ENCODE measurements around the gene DCLK1. TPM values are rescaled to one million over a fixed set of nuclear protein-coding genes. Genes with fewer than 3 reads are reported as not detected.

Gene DCLK1
- total RNA-seq, 1 donor from 2014 or later = not detected

DNA sequence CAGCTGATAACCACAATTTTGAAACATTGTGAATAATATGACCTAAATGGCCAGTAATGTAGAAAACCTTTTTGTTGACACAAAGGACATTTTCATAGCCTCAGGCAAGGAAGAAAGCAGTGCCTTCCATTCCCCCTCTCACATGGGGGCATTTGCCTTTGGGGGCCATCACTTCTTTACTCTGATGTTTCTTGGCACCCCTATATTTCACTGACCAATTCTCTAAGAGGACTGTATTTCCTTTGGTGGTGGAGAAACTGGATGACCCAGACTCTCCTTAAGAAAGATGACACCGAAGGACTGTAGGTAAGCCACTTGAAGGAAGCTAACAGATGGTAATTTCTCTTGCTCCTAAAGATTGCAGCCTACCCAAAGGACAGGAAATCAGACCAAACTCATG lies 254.6 kb downstream of the DCLK1 start:
- DNase-seq (ENCODE audit: low spot score) = no peak
- no peak for ATAC-seq

DNA sequence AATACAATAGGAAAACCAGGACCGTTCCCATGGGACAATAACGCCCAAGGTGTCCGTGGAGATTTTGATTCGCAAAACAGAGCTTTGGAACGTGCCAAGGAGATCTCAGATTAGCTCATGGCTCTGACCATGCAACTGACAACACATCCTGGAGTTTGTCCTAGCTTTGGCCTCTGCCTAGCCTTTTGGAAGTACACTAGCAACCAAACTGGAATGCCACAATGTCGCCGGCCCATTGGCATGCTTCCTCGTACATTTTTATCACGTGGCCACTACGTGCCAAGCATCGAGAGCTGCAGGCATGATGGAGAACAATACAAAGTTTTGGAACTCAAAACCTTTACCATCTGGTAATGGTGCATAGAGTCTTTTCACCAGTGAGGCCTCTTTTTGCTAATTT lies 256.5 kb downstream of the DCLK1 start:
- no peak for DNase-seq (ENCODE audit: low spot score)
- ATAC-seq = no peak

DNA sequence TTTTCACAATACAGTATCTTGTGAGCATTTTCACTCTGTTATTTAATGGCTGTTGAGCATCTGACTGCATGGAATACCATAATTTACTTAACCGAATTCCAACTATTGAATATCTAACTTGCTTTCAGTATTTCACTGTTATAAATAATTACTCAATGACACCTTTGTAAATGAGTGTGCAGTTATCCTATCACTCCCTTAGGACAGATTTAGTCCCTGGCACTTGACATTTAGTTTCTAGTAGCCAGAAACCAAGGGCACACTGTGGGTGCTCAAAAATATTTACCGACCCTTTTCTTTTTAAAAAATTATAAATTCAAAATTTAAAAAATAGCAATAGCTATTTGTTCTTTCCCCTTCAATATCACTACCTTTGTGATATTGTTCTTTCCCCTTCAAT lies 258.8 kb downstream of the DCLK1 start:
- DNase-seq (ENCODE audit: low spot score) (no peak), ATAC-seq (no peak)

DNA sequence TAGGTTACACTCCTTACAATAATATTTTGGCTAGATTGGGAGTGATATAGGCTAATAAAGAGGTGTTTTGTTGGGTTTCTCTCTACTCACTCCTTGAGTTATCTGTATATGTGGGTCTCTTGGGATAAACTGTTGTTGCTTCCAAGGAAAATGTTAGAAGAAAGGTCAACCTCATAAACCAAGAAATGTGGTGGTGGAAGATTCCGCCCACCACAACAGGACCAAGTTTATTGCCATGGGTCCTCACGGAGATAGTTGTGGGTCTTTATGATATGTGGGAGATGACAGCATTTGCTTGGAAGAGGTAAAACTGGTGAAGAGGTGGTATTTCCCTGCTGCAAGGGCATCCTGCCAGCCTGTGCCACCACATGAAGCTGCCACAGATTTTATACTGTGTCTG lies 259.6 kb downstream of the DCLK1 start:
- DNase-seq (ENCODE audit: low spot score) (no peak), ATAC-seq (no peak)

DNA sequence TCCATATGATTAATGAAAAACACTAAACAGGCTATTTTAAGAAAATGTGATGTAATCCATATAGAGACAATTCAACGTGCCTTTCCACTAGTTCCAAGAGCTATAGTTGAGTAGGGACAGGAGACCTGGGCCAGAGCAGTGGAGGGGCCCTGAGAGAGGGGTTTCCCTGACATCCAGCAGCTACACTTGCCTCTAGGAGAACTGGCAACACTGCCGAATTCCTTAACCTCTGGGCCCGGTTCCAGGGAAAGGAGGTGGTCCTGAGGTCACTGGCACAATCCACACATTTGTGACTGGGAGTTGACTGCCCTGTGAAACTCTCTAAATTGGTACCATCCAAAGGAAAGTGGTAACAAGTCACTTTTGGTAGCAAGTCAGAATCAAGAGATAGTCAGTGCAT lies 264.4 kb downstream of the DCLK1 start:
- no peak for ATAC-seq
- no peak for DNase-seq (ENCODE audit: low spot score)

DNA sequence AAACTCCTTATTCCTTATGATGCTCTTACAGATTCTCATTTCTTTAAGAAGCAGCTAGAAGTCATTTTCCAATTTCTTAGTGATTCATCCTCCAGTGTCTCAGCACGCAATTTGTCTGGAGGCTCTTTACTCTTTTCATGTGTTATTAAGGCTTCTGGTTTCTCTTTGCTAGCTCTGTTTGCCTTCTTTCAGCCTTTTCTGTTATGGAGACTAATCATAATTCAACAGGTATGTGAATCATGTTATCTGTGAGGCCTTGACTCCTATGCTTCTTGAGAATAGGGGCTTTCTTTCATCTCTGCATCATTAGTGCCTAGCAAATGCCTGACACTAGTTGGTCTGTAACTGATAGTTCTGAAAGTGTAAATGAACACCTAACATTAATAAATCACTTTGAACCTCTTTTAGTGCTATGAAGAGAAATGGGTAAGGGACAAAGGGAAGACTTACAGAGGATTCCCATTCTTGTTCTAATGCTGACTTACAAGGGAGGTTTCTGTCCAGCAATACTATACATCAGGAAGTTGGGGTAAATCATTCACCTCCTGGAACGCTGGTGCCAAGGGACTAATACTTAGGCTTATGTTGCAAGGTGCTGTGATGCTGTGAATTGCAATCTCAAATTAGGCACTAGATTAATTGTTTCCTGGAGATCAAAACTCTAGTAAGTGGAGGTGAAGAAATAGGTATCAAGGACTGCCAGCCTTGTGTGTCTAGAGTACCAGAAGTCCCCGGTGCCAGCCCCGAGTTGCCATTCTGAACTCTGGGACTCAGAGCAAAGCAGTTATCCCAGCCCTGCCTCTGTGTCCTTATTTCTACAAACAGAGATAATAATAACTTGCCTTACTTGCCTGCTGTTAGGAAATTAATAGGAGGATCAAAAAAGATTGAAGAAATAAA lies 265.6 kb downstream of the DCLK1 start:
- ATAC-seq (no peak), DNase-seq (ENCODE audit: low spot score) (no peak)

DNA sequence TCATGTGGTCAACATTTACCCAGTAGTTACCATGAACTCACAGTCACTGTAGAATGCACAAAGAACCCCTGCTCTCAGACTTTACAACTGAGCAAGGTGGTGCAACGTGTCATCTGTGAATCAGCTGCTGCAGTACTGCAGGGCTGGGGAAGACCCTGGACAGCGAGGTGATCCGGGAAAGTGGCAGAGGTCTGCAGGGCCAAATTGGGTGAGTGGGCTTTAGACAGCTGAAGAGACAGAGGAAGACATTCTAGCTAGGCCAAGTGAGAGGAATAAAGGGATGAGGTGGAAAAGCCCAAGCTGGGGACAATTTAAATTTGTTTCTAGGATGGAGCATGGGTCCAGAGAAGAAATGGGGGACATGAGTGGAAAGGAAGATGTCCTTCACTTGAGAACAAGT lies 270.5 kb downstream of the DCLK1 start:
- no peak for ATAC-seq

DNA sequence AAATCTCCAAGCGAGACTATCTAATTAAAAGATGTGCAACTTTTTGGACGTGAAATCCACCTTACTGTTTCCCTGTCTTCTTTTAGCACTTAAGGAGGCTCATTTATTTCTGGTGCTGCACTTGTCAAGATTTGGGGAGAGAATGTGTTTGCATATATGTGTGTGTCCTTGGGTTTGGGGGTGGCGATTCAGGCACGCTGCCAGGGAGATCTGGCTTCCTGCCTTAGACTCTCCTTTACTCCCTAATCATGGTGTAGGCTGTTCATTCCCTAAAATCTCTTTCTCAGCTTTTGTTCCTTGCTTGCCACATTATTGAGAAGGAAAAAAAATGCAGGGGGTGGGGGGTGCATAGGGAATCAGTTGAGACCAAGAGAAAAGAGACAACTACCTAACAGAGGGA lies 271.2 kb downstream of the DCLK1 start:
- DNase-seq (ENCODE audit: low spot score) = no peak

More for the DNA sequence above, 270.5 kb downstream of the DCLK1 start:
- DNase-seq (ENCODE audit: low spot score) = no peak

DNA sequence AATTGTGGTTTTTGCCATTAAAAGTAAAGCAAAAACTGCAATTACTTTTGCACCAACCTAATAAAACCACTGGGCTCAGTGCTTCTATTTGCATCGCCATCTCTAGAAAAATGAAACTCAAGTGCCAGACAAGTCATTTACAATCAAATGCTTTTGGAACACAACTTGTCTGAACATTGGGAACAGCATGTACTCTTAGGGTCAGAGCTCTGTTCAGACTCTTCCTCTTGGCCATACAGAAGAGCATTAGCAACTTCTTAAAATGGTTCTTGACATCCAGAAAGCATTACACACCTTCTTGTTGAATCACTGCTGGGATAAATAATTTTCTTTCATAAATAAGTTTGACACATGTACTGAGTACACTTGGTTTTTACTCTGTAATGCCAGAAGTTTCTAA lies 272.5 kb downstream of the DCLK1 start:
- DNase-seq (ENCODE audit: low spot score) = no peak
- ATAC-seq = no peak

More for the DNA sequence above, 271.2 kb downstream of the DCLK1 start:
- no peak for ATAC-seq

DNA sequence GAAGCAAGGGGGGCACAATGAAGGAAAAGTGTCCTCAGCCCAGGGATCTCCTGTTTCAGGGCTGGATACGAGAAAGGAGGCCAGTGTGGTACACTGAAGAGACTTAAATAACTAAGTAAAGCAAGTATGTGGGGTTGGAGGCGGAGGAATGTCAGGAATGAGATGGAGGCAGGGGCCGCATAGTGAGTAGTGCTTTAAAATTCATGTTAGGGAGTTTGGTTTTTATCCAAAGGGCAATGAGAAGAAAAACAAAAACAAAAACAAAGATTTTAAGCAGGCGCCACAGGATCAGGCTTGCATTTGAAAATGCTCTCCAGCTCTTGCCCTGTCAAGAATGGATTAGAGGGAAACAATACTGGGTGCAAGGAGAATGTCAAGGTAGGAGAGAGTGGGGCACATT lies 273.4 kb downstream of the DCLK1 start:
- no peak for DNase-seq (ENCODE audit: low spot score)
- no peak for ATAC-seq

DNA sequence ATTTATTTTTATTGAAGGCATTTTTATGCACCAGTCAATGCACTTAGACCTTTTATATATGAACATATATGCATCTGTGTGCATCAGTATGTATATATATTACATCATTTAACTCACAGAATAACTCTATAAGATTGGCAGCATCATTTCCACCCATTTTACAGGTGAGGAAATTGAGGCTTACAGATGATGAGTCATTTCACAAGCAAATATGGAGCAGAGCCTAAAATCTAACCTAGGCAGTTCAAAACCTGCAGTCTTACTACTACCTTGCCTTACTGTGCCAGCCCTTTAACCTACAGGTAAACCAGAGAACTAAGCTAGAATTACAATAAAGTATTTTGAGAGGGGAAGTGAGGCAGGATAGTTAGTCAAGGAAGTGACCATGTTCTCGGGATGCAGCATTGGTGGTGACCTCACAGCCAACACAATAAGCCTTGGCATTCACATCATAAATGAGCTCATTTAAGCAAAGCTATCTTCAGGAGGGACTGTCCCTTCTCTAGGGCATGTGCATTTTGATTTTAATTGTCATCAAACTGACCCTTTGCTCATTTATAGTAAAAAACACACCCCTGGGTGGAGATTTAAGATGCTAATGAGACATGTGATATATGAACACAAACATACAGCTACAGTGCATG lies 274.3 kb downstream of the DCLK1 start:
- DNase-seq (ENCODE audit: low spot score) (no peak), ATAC-seq (no peak)

DNA sequence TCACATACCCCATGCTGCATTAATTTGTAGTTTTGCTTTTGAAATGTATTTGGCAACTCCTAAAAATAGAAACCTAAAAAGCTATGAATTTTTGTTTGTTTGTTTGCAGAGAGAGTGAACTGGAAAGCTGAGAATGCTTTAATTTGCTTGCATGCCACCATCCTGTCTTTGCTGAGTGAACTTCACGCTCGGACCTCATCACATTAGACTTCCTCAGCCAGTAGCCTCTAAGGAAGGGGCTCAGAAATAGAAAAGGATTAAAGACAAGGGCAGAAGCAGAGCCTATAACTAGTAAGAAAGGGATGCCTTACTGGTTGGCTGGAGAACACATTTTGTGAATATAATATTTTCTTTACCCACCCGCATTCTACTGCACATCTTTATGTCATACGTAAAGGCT lies 275.1 kb downstream of the DCLK1 start:
- no peak for DNase-seq (ENCODE audit: low spot score)
- no peak for ATAC-seq

DNA sequence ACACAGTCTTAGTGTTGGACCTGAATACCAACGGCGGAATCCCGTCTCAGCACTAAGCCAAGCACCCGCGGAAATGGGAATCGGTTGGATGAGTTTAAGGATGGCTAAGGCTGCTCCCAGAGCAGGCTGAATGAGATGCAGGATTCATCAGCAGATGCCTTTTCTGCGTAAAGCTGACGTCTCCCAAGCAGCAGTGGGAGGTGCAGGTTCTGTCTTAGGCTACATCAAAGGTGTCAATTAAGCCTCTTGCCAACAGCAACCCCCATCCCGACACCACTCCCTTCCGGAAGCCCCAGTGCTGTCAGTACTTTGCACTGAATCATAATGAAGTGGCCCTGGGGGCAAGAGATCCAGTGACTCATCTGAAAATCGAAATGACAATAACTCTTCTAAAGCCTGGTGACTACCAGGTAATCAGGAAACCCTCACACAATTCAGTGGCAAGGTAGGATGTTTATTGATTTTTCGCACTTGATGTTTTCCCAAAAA lies 275.6 kb downstream of the DCLK1 start:
- DNase-seq (ENCODE audit: low spot score) (no peak), ATAC-seq (no peak)

DNA sequence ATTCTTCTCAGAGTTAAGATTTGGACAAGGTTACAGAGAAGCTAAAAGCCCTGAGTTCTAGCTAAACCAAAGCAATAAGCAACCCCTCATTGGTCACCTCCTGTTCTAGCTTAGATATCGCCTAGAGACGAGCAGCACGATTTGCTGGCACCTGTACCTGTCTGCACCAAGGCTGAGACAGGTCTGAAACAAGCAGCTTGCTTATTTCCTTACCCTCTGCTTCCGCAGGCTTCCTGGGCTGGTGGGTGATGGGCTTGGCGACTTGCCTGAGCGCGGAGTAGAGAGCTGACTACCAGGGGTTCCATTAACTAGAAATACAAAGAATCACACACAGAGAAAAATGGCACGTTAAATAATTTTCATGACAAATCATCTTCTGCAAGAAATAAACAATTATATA lies 276.9 kb downstream of the DCLK1 start:
- DNase-seq (ENCODE audit: low spot score) (no peak), ATAC-seq (no peak)

DNA sequence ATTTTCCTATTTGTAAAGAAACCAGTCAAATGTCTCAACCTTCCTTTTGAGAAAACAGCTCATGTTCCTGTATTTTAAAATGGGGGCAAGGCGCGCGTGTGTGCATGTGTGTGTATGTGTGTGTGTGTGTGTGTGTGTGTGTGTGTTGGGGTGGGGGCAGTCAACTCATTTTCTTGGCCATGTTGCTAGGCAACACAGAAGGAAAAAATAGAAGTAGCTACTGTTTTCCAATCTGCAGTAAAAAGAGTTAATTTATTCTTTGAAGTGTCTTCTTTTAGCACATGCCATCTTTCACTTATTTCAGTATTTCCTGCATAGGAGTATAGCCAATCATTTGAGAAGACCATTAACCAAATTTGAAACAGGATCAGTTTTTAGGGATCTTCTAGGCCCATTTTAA lies 279.3 kb downstream of the DCLK1 start:
- no peak for DNase-seq (ENCODE audit: low spot score)
- no peak for ATAC-seq

DNA sequence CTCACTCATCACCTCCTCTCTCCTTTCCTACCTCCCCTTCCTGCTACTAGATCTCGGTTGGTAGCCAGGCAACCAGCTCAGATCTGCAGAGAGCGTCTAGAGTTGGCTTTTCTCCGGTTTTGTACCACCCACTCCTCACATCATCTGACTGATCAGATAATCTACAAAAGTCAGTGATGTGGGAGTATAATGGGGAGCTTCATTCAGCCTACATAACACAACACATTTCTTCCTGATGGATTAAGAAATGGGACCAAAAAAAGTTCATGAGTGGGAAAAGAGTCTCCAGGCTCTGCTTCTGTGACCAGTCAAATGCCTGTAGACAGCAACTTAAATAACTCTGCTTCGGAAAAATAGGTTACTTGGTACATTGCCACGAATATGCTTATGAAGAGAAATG lies 279.8 kb downstream of the DCLK1 start:
- DNase-seq (ENCODE audit: low spot score) = no peak
- no peak for ATAC-seq

DNA sequence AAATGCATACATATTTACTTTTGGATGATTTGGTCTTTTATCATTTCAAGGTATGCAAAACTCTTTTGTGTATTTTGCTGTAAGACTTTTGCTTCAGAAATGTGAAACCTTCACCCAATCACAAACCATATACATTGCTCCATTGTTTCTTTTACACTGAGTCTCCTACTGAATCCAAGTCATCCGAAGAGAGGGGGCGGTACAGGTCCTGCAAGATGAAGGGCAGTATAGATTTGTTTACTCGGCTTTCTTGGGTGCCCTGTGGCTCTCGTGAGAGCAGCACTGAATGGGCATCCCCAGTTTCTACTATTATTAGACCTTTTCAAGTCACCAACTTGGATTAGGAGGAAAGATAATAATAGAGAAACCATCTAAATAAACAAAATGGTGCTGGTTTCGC lies 280.6 kb downstream of the DCLK1 start:
- ATAC-seq = no peak
- no peak for DNase-seq (ENCODE audit: low spot score)

DNA sequence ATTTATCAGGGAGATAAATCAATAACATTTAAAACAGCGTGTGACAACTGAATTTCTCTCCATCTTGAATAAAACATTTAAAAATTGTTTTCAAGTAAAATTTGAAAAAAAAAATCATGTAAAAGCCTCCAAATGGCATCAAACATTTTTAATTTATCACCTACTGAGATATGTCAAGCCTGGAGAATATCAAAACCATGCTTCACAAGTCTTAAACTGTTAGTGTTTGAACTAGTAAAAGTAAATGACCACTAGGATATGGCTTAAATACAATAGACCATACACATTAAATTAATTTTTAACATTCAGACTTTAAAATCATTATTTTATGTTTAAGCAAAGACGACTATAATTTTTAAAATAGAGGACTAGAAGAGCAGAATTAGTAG lies 281.9 kb downstream of the DCLK1 start:
- no peak for ATAC-seq
- DNase-seq (ENCODE audit: low spot score) = no peak

DNA sequence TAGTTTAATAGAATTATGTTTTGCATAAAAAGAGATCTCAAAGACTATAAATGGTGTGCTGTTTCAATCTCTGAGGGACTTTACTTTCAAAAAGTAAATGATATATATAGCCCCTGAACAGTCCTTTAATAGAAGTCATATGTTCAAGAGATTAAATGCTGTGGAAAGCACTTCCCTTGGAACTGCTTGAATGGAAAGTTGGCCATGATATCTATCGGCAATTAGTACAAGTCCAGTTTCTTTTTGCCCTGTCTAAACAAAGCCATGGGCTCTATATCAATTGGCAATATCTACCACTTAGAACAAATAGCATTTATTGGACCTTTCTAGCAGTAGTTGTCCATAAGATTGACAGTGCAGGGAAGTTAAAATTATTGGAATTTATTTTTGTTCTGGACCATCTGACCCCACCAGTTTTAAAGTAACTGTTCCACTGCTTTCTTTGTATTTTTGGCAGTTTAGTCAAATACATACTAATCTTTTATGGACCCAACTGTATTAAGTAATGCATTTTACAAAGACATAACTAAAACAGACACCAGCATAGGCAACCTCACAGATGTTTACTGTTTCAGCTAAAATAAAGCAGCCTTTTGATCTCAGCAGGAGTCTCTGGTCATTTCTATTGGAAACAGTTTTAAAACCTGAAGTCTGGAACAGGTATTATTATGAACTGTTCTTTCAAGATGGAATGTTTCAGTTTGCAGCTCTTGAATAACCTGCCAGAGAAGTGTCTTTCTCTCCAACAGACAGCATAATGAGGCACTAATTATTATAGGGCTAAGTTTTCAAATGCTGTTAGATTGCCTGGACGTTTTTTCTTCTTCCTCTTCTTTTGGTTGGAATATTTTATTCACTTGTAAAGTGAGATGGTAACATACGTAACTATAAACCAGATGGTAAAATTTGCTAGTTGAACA lies 282.6 kb downstream of the DCLK1 start:
- DNase-seq (ENCODE audit: low spot score) (no peak), ATAC-seq (no peak)

DNA sequence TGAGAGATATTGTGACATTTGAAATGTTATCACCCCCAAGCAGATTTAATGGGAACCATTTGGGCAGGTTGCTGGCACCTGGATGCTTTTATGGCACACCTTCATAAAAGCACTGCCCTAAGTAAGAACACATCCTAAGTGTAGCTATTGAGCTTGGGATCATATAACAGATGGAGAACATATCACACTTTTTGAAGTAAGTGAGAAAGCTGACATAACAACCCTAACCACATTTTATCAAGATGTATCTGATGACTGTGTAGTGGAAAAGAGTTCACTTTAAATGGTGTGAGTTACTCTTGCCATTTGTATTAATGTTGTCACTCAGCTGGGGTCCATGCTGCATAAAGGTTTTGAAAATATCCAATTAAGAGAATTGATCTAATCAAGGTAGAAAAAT lies 287.9 kb downstream of the DCLK1 start:
- ATAC-seq = no peak
- no peak for DNase-seq (ENCODE audit: low spot score)

DNA sequence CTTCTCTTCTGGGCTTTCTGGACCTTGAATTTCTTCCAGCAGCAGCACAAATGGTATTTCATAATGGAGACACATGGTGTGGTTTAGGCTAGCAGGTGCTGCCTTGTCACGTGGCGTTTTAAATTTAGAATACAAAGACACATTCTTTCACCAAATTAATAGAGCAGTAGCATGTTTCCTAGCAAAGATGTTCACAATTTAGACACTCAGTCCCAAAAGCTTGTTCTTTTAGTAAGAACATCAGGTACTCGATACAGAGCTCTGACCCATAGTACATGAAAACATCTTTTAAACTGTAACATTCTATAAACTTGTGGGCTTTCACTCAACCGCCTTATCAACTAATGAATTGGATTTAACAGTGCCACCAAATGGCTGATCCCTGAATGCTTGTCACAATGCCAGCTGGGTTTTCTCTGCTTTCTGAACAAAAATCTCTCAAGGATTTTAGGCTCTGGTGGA lies 290.1 kb downstream of the DCLK1 start:
- ATAC-seq (no peak), DNase-seq (ENCODE audit: low spot score) (no peak)

Data from left lobe of liver (tissue), 2 donors.